WERI-Rb-1 (cell line): Measurements from ENCODE around the gene APLP1.

Experiments
- DNase-seq: peaks from one replicate; pipeline ENCODE4 v3.0.0-alpha.2; 2020
- H3K27ac ChIP-seq: fragments of 250-450 bp; sonication (Bioruptor Pico); 2 replicates; pipeline ENCODE4 v1.5.1; 2020; ENCODE audit warnings: mild to moderate bottlenecking, moderate library complexity
- H3K27me3 ChIP-seq: fragments of 250-450 bp; sonication (Bioruptor Pico); 2 replicates; pipeline ENCODE4 v1.5.1; 2021; ENCODE audit warnings: mild to moderate bottlenecking, low read depth, moderate library complexity; ENCODE audit not compliant: insufficient read depth, severe bottlenecking
- H3K36me3 ChIP-seq: fragments of 250-450 bp; sonication (Bioruptor Pico); 2 replicates; pipeline ENCODE4 v1.5.1; 2020; ENCODE audit warnings: mild to moderate bottlenecking, moderate library complexity
- H3K4me3 ChIP-seq: 2 replicates; pipeline ENCODE4 v1.5.1; 2011; ENCODE audit warnings: low read depth, mild to moderate bottlenecking, control low read depth, low read length
- H3K9me3 ChIP-seq: fragments of 250-450 bp; sonication (Bioruptor Pico); 2 replicates; pipeline ENCODE4 v1.5.1; 2021; ENCODE audit warnings: mild to moderate bottlenecking, moderate library complexity; ENCODE audit not compliant: severe bottlenecking
- CTCF ChIP-seq: IDR thresholded peaks from 2 replicates; pipeline ENCODE4 v1.5.1; 2011; ENCODE audit warnings: low read depth, mild to moderate bottlenecking, control low read depth, inconsistent platforms, low read length

The APLP1 gene

GRCh38 chr19:35844482-35845214 is 23.7 kb upstream of the APLP1 start:
- Histone ChIP-seq H3K27ac (no peak overlapping the region), H3K9me3 (no peaks in the 10 kb centered on the region), H3K27me3 (no peaks in the 10 kb centered on the region), H3K36me3 (peaks cover 4% of the 10 kb centered on the region), H3K4me3 (no peak overlapping the region)
- no peak for TF ChIP-seq CTCF
- no peak for DNase-seq

- H3K27me3 ChIP-seq = no peaks in the 10 kb centered on the region
- H3K27ac ChIP-seq = no peak overlapping the region
- H3K9me3 ChIP-seq = no peaks in the 10 kb centered on the region
- TF ChIP-seq CTCF = no peak
- DNase-seq = no peak
- peaks cover 4% of the 10 kb centered on the region for H3K36me3 ChIP-seq
- no peak overlapping the region for H3K4me3 ChIP-seq
These were observed 22.9 kb upstream of the APLP1 start for GRCh38 chr19:35845215-35846037.

DNA sequence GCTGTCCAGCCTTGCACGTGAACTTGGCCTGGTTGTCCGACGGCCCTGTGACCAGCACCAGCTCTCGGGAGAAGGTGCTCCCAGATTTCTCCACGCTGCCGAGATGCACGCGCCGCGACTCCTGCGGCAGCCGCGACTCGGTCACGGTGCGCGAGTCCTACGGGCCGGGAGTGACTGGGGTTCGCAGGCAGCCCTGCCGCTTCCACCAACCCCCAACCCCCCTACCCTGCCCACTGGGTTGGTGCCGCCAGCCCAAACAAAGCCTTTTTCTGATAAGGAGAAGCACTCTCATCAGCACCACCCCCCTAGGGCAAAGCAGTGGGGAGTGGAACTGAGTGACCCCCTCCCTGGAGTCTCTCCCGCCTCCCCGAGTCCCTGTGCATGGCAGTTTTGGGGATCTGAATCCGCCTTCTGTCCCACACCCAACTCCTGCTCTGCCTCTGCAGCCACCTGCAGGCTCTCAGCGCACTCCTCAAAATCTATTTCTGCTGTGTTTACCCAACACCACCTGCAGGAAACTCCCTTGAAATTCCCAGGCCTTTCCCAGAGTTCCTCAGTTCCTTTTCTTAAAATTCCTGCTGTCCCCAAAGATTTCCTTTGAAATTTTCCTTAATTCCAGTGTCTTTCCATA is 22.2 kb upstream of the APLP1 start:
- peaks cover 4% of the 10 kb centered on the region for H3K36me3 ChIP-seq

DNA sequence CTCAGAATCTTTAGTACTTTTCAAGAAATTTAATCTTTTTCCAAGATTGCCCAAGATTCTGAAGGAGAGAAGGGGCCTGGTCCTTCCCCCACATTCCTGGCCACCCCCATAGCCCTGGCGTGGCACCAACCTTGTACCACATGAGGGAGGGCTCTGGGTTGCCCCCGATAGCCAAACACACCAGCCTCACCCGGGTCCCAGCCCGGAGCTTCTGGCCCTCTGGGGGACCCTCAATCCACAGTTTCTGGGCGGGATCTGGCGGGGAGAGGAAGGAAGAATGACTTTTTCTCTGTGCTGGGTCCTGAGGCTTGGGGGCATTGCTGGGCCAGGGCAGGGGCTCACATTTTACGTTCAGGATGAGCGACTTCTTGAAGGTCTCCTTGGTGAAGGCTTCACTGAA is 20.5 kb upstream of the APLP1 start:
- H3K4me3 ChIP-seq = no peak overlapping the region
- no peaks in the 10 kb centered on the region for H3K9me3 ChIP-seq
- no peak overlapping the region for H3K27ac ChIP-seq
- H3K36me3 ChIP-seq = peaks cover 4% of the 10 kb centered on the region
- TF ChIP-seq CTCF = no peak
- H3K27me3 ChIP-seq = no peaks in the 10 kb centered on the region
- no peak for DNase-seq

More for the DNA sequence above, 22.2 kb upstream of the APLP1 start:
- no peak overlapping the region for H3K4me3 ChIP-seq
- H3K9me3 ChIP-seq = no peaks in the 10 kb centered on the region
- DNase-seq = no peak
- H3K27ac ChIP-seq = no peak overlapping the region
- no peak for TF ChIP-seq CTCF
- H3K27me3 ChIP-seq = no peaks in the 10 kb centered on the region

- H3K4me3 ChIP-seq = no peak overlapping the region
- TF ChIP-seq CTCF = no peak
- H3K27me3 ChIP-seq = no peaks in the 10 kb centered on the region
- no peak for DNase-seq
- no peak overlapping the region for H3K27ac ChIP-seq
- H3K9me3 ChIP-seq = no peaks in the 10 kb centered on the region
- peaks cover 4% of the 10 kb centered on the region for H3K36me3 ChIP-seq
These were observed 19.9 kb upstream of the APLP1 start for GRCh38 chr19:35848486-35848885.
